HEK293 (cell line): Measurements from ENCODE around the gene FLYWCH1.

Source experiments
- CTCF ChIA-PET: fragments of 350-600 bp; formaldehyde crosslinking; extraction: SDS; loops from one replicate; lab custom pipeline; 2021; ENCODE audit warnings: antibody characterized with exemption; lab: Yijun Ruan, JAX
- POLR2A ChIA-PET: fragments of 300-600 bp; formaldehyde crosslinking; extraction: SDS; loops from one replicate; lab custom pipeline; 2020; ENCODE audit warnings: antibody characterized with exemption, inconsistent platforms; lab: Yijun Ruan, JAX
- H3K27ac ChIP-seq: fragments of 200-500 bp; sonication (Bioruptor generic); 2 replicates; pipeline ENCODE4 v1.5.1; 2014; ENCODE audit warnings: low read depth, low read length, control low read depth, inconsistent platforms; ENCODE audit errors: extremely low read depth
- H3K36me3 ChIP-seq, 2 experiments: fragments of 200-500 bp in 1 of 2; sonication (Bioruptor generic) in 1 of 2; 1 replicate in 1 of 2; 2 replicates in 1 of 2; pipeline ENCODE4 v1.5.1; 2014 to 2017; ENCODE audit warnings: inconsistent platforms in 2 of 2, low read length in 2 of 2; ENCODE audit not compliant: control insufficient read depth in 2 of 2, insufficient read depth in 1 of 2
- H3K4me1 ChIP-seq: fragments of 200-500 bp; sonication (Bioruptor generic); 2 replicates; pipeline ENCODE4 v1.5.1; 2014; ENCODE audit warnings: mild to moderate bottlenecking, low read length, inconsistent platforms; ENCODE audit not compliant: control insufficient read depth, insufficient read depth
- H3K4me3 ChIP-seq: 2 replicates; pipeline ENCODE4 v1.5.1; 2011; ENCODE audit warnings: low read depth, mild to moderate bottlenecking, control low read depth, low read length, moderate library complexity
- H3K9me3 ChIP-seq: fragments of 200-500 bp; sonication (Bioruptor generic); 2 replicates; pipeline ENCODE4 v1.5.1; 2014; ENCODE audit warnings: low read depth, low read length, inconsistent platforms; ENCODE audit not compliant: control insufficient read depth, insufficient read depth
- ATF2 ChIP-seq: fragments of 450-650 bp; formaldehyde crosslinking; IDR thresholded peaks from 2 replicates; pipeline ENCODE4 v1.5.1; 2016; ENCODE audit warnings: missing biosample characterization, missing genetic modification characterization, low read depth
- EGR2 ChIP-seq: fragments of 450-650 bp; formaldehyde crosslinking; IDR thresholded peaks from 2 replicates; pipeline ENCODE4 v1.5.1; 2016; ENCODE audit warnings: low read depth, missing biosample characterization, missing genetic modification characterization
- HIC1 ChIP-seq: fragments of 450-650 bp; formaldehyde crosslinking; IDR thresholded peaks from 2 replicates; pipeline ENCODE4 v1.5.1; 2016; ENCODE audit warnings: missing biosample characterization, missing genetic modification characterization
- IKZF3 ChIP-seq: fragments of 450-650 bp; IDR thresholded peaks from 2 replicates; pipeline ENCODE4 v1.5.0; 2018; ENCODE audit warnings: missing biosample characterization, mild to moderate bottlenecking, missing genetic modification characterization, moderate library complexity
- PBX3 ChIP-seq: sonication (generic); formaldehyde crosslinking; IDR thresholded peaks from 2 replicates; pipeline ENCODE4 v1.8.1; 2022; ENCODE audit warnings: mild to moderate bottlenecking, moderate library complexity, missing genetic modification reagents
- ZBTB8A ChIP-seq: fragments of 450-650 bp; formaldehyde crosslinking; IDR thresholded peaks from 2 replicates; pipeline ENCODE4 v1.5.1; 2016; ENCODE audit warnings: missing biosample characterization, missing genetic modification characterization
- ZFHX2 ChIP-seq: fragments of 450-650 bp; formaldehyde crosslinking; conservative IDR thresholded peaks from 2 replicates; pipeline ENCODE4 v1.5.1; 2016; ENCODE audit warnings: missing biosample characterization, missing genetic modification characterization
- ZFP69B ChIP-seq: fragments of 450-650 bp; formaldehyde crosslinking; IDR thresholded peaks from 2 replicates; pipeline ENCODE4 v1.5.1; 2016; ENCODE audit warnings: missing biosample characterization, missing genetic modification characterization
- ZNF114 ChIP-seq: fragments of 450-650 bp; formaldehyde crosslinking; IDR thresholded peaks from 2 replicates; pipeline ENCODE4 v1.5.0; 2017; ENCODE audit warnings: missing biosample characterization, missing genetic modification characterization
- ZNF221 ChIP-seq: fragments of 450-650 bp; formaldehyde crosslinking; IDR thresholded peaks from 2 replicates; pipeline ENCODE4 v1.5.1; 2017; ENCODE audit warnings: missing biosample characterization, missing genetic modification characterization, borderline replicate concordance
- ZNF501 ChIP-seq: fragments of 450-650 bp; formaldehyde crosslinking; IDR thresholded peaks from 2 replicates; pipeline ENCODE4 v1.5.1; 2016; ENCODE audit warnings: missing biosample characterization, missing genetic modification characterization
- ZNF571 ChIP-seq: fragments of 450-650 bp; formaldehyde crosslinking; IDR thresholded peaks from 2 replicates; pipeline ENCODE4 v1.5.0; 2017; ENCODE audit warnings: missing biosample characterization, missing genetic modification characterization
- ZNF785 ChIP-seq: fragments of 450-650 bp; formaldehyde crosslinking; IDR thresholded peaks from 2 replicates; pipeline ENCODE4 v1.5.1; 2016; ENCODE audit warnings: missing biosample characterization, missing genetic modification characterization
- ZNF792 ChIP-seq: fragments of 450-650 bp; formaldehyde crosslinking; IDR thresholded peaks from 2 replicates; pipeline ENCODE4 v1.5.1; 2016; ENCODE audit warnings: missing biosample characterization, missing genetic modification characterization

The FLYWCH1 gene

DNA sequence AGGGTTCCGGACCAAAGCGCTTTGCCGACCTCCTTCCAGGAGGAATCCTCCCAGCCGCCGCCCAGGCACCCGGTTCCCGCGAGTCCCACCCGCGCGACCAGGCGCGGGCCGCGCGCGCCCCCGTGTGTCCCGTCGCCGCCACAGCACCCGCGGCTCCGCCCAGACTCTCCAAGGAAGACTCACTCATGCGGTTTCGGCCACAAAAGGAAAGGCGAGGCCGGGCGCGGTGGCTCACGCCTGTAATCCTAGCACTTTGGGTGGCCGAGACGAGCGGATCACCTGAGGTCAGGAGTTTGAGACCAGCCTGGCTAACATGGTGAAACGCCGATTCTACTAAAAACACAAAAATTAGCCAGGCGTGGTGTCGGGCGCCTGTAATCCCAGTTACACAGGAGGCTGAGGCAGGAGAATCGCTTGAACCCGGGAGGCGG, 72.0 kb downstream of the FLYWCH1 start (continued):
- TF ChIP-seq ZNF114 (tag by site-specific recombination) (no peak), ZBTB8A (tag by site-specific recombination) (peak; percentile 73), ZFP69B (tag by site-specific recombination) (0 out of 2 replicates have a peak, but pooled peaks have one; percentile 63), PBX3 (no peak)

DNA sequence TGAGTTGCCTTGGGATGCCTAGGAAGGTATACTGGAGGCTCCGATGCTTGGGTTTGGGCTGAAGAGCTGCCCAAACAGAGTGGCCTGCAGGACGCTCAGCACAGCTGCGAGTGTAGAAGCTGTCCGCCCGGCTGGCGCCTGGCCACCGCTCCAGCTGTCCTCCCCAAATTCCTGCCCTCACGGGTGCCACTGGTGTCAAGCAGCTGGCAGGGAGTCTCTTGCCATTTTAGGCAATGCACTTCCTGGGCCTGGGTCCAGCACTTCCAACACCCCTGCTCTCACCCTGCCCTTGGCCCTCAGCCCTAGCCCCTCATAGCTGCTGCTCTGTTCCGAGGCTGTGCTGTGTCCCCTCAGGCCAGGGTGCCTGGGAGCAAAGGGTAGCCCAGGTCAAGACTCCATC, 73.7 kb downstream of the FLYWCH1 start:
- ChIA-PET CTCF (interaction anchor here (1.1 to 1.9 kb wide), 2 partner anchors 23 to 59 kb away, joined by 3 to 4 read pairs; no protein-coding TSS in a partner anchor), POLR2A (interaction anchor here (0.8 kb wide), 1 partner anchor 42 kb away, joined by 3 read pairs; no protein-coding TSS in a partner anchor)
- H3K4me1 ChIP-seq = no peaks in the 10 kb centered on the region; the same call in 1 of the 2 replicates
- TF ChIP-seq ZNF792 (tag by site-specific recombination) = no peak
- H3K9me3 ChIP-seq = no peaks in the 10 kb centered on the region
- no peak overlapping the region for H3K27ac ChIP-seq
- no peak overlapping the region for H3K4me3 ChIP-seq
- H3K36me3 ChIP-seq = no peaks in the 10 kb centered on the region

- POLR2A ChIA-PET = interaction anchor here (0.8 kb wide), 1 partner anchor 42 kb away, joined by 3 read pairs; no protein-coding TSS in a partner anchor
Measured at GRCh38 chr16:2985893-2986355, 74.2 kb downstream of the FLYWCH1 start.

More at GRCh38 chr16:2985893-2986355, 74.2 kb downstream of the FLYWCH1 start:
- CTCF ChIA-PET = interaction anchor here (0.7 to 1.9 kb wide), 2 partner anchors 59 to 142 kb away, joined by 3 to 4 read pairs; no protein-coding TSS in a partner anchor
- Histone ChIP-seq H3K9me3 (no peaks in the 10 kb centered on the region), H3K36me3 (no peaks in the 10 kb centered on the region), H3K4me3 (no peak overlapping the region), H3K27ac (no peak overlapping the region), H3K4me1 (no peaks in the 10 kb centered on the region; the same call in 1 of the 2 replicates)
- no peak for TF ChIP-seq ATF2 (tag by site-specific recombination)
- TF ChIP-seq ZNF785 (tag by site-specific recombination) = no peak
- no peak for TF ChIP-seq IKZF3 (tag by site-specific recombination)
- no peak for TF ChIP-seq ZNF571
- peak; percentile 29; the same call in 1 of the 2 replicates for TF ChIP-seq HIC1
- no peak for TF ChIP-seq ZNF221 (tag by site-specific recombination)
- no peak for TF ChIP-seq ZNF501 (tag by site-specific recombination)
- peak; percentile 28; the same call in 1 of the 2 replicates for TF ChIP-seq ZFHX2 (tag by site-specific recombination)
- TF ChIP-seq EGR2 (tag by site-specific recombination) = 0 out of 2 replicates have a peak, but pooled peaks have one; percentile 5
